GM23338 (cell line): ENCODE data around the gene GGN. TPM values are rescaled to one million over a fixed set of nuclear protein-coding genes. Genes with fewer than 3 reads are reported as not detected.

Source experiments
- ATAC-seq: fragments of 200-7000 bp; cut with Tn5 transposase; 3 replicates; pipeline ENCODE4 v1.9.1; 2020
- DNase-seq: peaks from one replicate; pipeline ENCODE4 v3.0.0-alpha.2; 2015; ENCODE audit warnings: low spot score
- H2AFZ ChIP-seq: fragments of 200-600 bp; sonication (generic); 2 replicates; pipeline ENCODE4 v1.8.0; 2016; ENCODE audit warnings: antibody characterized with exemption, mild to moderate bottlenecking, moderate library complexity
- H3F3A ChIP-seq: fragments of 200-600 bp; sonication (generic); replicated peaks from 2 replicates; pipeline ENCODE4 v1.8.0; 2017; ENCODE audit warnings: antibody characterized with exemption, mixed run types, low read depth
- H3K27ac ChIP-seq: fragments of 200-600 bp; sonication (generic); 2 replicates; pipeline ENCODE4 v1.6.1; 2016; ENCODE audit warnings: low read depth
- H3K27me3 ChIP-seq: fragments of 200-600 bp; sonication (generic); 2 replicates; pipeline ENCODE4 v1.8.0; 2016; ENCODE audit warnings: mild to moderate bottlenecking, mixed run types, moderate library complexity; ENCODE audit not compliant: insufficient read depth
- H3K36me3 ChIP-seq: fragments of 200-600 bp; sonication (generic); 2 replicates; pipeline ENCODE4 v1.8.0; 2016; ENCODE audit warnings: mild to moderate bottlenecking; ENCODE audit not compliant: insufficient read depth
- H3K4me1 ChIP-seq: fragments of 200-600 bp; sonication (generic); 2 replicates; pipeline ENCODE4 v1.8.0; 2016; ENCODE audit warnings: mild to moderate bottlenecking, moderate library complexity; ENCODE audit not compliant: insufficient read depth
- H3K4me2 ChIP-seq: fragments of 200-600 bp; sonication (generic); 2 replicates; pipeline ENCODE4 v1.7.1; 2017; ENCODE audit warnings: mixed run types
- H3K4me3 ChIP-seq: fragments of 200-600 bp; sonication (generic); 2 replicates; pipeline ENCODE4 v1.6.1; 2016; ENCODE audit warnings: mixed run types
- H3K79me2 ChIP-seq: fragments of 200-600 bp; sonication (generic); replicated peaks from 2 replicates; pipeline ENCODE4 v1.8.0; 2017; ENCODE audit warnings: mild to moderate bottlenecking; ENCODE audit not compliant: insufficient read depth
- H3K9me2 ChIP-seq: fragments of 200-600 bp; sonication (generic); 2 replicates; pipeline ENCODE4 v1.8.0; 2017; ENCODE audit not compliant: insufficient read depth
- H4K20me1 ChIP-seq: fragments of 200-600 bp; sonication (generic); replicated peaks from 2 replicates; pipeline ENCODE4 v1.8.0; 2017; ENCODE audit warnings: mild to moderate bottlenecking; ENCODE audit not compliant: insufficient read depth
- H3K27ac Mint-ChIP-seq: 2 replicates; pipeline ENCODE4 v1.8.0; 2020; ENCODE audit warnings: inconsistent platforms, mild to moderate bottlenecking, moderate library complexity, mixed read lengths
- H3K27me3 Mint-ChIP-seq: 3 replicates; pipeline ENCODE4 v1.8.0; 2022; ENCODE audit warnings: low read depth, mild to moderate bottlenecking, moderate library complexity, mixed read lengths, inconsistent platforms; ENCODE audit not compliant: insufficient read depth, poor library complexity
- H3K36me3 Mint-ChIP-seq: 3 replicates; pipeline ENCODE4 v1.8.0; 2021; ENCODE audit warnings: low read depth, mild to moderate bottlenecking, inconsistent platforms, moderate library complexity, mixed read lengths
- H3K4me1 Mint-ChIP-seq: 3 replicates; pipeline ENCODE4 v1.8.0; 2020; ENCODE audit warnings: mild to moderate bottlenecking, inconsistent platforms, mixed read lengths
- H3K4me3 Mint-ChIP-seq: 3 replicates; pipeline ENCODE4 v1.8.0; 2021; ENCODE audit warnings: moderate library complexity, mild to moderate bottlenecking, inconsistent platforms, mixed read lengths
- H3K9me3 Mint-ChIP-seq: 3 replicates; pipeline ENCODE4 v1.8.0; 2020; ENCODE audit warnings: moderate library complexity, mild to moderate bottlenecking, inconsistent platforms, mixed read lengths
- CREB1 ChIP-seq: fragments of 250-450 bp; sonication (Bioruptor Pico); IDR thresholded peaks from 2 replicates; pipeline ENCODE4 v1.5.0; 2020; ENCODE audit warnings: low read depth, mild to moderate bottlenecking, moderate library complexity
- EZH2 ChIP-seq: fragments of 200-600 bp; sonication (generic); IDR thresholded peaks from one replicate; pipeline ENCODE4 v1.8.0; 2017; ENCODE audit warnings: antibody characterized with exemption, mild to moderate bottlenecking, low read depth; ENCODE audit not compliant: unreplicated experiment
- EZH2phosphoT487 ChIP-seq: fragments of 200-600 bp; sonication (generic); IDR thresholded peaks from one replicate; pipeline ENCODE4 v1.8.1; 2018; ENCODE audit warnings: antibody characterized with exemption; ENCODE audit not compliant: unreplicated experiment
- JUNB ChIP-seq: IDR thresholded peaks from one replicate; pipeline ENCODE4 v1.6.1; 2016; ENCODE audit warnings: antibody characterized with exemption; ENCODE audit not compliant: unreplicated experiment
- NANOG ChIP-seq: IDR thresholded peaks from 2 replicates; pipeline ENCODE4 v1.6.1; 2016; ENCODE audit warnings: antibody characterized with exemption, borderline replicate concordance
- POLR2AphosphoS5 ChIP-seq: IDR thresholded peaks from 2 replicates; pipeline ENCODE4 v1.6.1; 2016; ENCODE audit warnings: antibody characterized with exemption, low read depth
- REST ChIP-seq: IDR thresholded peaks from one replicate; pipeline ENCODE4 v1.6.1; 2018; ENCODE audit warnings: antibody characterized with exemption; ENCODE audit not compliant: unreplicated experiment
- STAT1 ChIP-seq: IDR thresholded peaks from one replicate; pipeline ENCODE4 v1.6.1; 2016; ENCODE audit warnings: antibody characterized with exemption; ENCODE audit not compliant: unreplicated experiment
- ZNF114 ChIP-seq: fragments of 250-450 bp; sonication (Bioruptor Pico); IDR thresholded peaks from 2 replicates; pipeline ENCODE4 v1.5.0; 2020; ENCODE audit warnings: mild to moderate bottlenecking, moderate library complexity
- ZNF331 ChIP-seq: fragments of 250-450 bp; sonication (Bioruptor Pico); IDR thresholded peaks from 2 replicates; pipeline ENCODE4 v1.5.0; 2020; ENCODE audit warnings: low read depth, mild to moderate bottlenecking, moderate library complexity
- polyA plus RNA-seq: library from polyadenylated mRNA; unstranded; fragments of >200 nt; fragmentation: Nextera tagmentation; extraction: Ambion mirVana; gene quantifications from 2 replicates; pipeline ENCODE4 v1.2.1, GENCODE V29; 2016
- total RNA-seq: library from RNA; depleted of rRNA; stranded (reverse); fragments of >200 nt; shearing (Covaris generic); gene quantifications from 2 replicates; pipeline ENCODE4 v1.2.3, GENCODE V29; 2014
- TF ChIP-seq, protein P1 (sequence below): IDR thresholded peaks from 2 replicates; pipeline ENCODE4 v1.6.1; 2016; ENCODE audit warnings: antibody characterized with exemption
- TF ChIP-seq, protein P2 (sequence below): fragments of 250-450 bp; sonication (Bioruptor Pico); IDR thresholded peaks from 2 replicates; pipeline ENCODE4 v1.5.0; 2020; ENCODE audit warnings: mild to moderate bottlenecking, moderate library complexity
- TF ChIP-seq, protein P3 (sequence below), 2 experiments: fragments of 200-600 bp in 1 of 2; sonication (generic) in 1 of 2; conservative IDR thresholded peaks; 2 replicates each; pipeline versions ENCODE4 v1.5.1 to v1.6.1; 2016 to 2017; ENCODE audit warnings: antibody characterized with exemption in 2 of 2, low read depth in 2 of 2, mild to moderate bottlenecking in 2 of 2, moderate library complexity in 1 of 2

The GGN gene
- total and polyA plus RNA-seq, 2 experiments from 2014 or later, result 0.14 to 1.5 TPM

GRCh38 chr19:38409631-38410133 is 21.8 kb upstream of the GGN start:
- Mint-ChIP-seq H3K27me3 (peaks cover 11% of the 10 kb centered on the region), H3K9me3 (no peaks in the 10 kb centered on the region), H3K27ac (no peak overlapping the region), H3K4me1 (no peaks in the 10 kb centered on the region; the same call in 2 of the 3 replicates), H3K4me3 (no peak overlapping the region), H3K36me3 (peaks cover 3% of the 10 kb centered on the region; the same call in 1 of the 3 replicates)
- TF ChIP-seq REST, result no peak
- TF ChIP-seq, protein P1, sequence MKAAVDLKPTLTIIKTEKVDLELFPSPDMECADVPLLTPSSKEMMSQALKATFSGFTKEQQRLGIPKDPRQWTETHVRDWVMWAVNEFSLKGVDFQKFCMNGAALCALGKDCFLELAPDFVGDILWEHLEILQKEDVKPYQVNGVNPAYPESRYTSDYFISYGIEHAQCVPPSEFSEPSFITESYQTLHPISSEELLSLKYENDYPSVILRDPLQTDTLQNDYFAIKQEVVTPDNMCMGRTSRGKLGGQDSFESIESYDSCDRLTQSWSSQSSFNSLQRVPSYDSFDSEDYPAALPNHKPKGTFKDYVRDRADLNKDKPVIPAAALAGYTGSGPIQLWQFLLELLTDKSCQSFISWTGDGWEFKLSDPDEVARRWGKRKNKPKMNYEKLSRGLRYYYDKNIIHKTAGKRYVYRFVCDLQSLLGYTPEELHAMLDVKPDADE, result no peak
- TF ChIP-seq, protein P2, sequence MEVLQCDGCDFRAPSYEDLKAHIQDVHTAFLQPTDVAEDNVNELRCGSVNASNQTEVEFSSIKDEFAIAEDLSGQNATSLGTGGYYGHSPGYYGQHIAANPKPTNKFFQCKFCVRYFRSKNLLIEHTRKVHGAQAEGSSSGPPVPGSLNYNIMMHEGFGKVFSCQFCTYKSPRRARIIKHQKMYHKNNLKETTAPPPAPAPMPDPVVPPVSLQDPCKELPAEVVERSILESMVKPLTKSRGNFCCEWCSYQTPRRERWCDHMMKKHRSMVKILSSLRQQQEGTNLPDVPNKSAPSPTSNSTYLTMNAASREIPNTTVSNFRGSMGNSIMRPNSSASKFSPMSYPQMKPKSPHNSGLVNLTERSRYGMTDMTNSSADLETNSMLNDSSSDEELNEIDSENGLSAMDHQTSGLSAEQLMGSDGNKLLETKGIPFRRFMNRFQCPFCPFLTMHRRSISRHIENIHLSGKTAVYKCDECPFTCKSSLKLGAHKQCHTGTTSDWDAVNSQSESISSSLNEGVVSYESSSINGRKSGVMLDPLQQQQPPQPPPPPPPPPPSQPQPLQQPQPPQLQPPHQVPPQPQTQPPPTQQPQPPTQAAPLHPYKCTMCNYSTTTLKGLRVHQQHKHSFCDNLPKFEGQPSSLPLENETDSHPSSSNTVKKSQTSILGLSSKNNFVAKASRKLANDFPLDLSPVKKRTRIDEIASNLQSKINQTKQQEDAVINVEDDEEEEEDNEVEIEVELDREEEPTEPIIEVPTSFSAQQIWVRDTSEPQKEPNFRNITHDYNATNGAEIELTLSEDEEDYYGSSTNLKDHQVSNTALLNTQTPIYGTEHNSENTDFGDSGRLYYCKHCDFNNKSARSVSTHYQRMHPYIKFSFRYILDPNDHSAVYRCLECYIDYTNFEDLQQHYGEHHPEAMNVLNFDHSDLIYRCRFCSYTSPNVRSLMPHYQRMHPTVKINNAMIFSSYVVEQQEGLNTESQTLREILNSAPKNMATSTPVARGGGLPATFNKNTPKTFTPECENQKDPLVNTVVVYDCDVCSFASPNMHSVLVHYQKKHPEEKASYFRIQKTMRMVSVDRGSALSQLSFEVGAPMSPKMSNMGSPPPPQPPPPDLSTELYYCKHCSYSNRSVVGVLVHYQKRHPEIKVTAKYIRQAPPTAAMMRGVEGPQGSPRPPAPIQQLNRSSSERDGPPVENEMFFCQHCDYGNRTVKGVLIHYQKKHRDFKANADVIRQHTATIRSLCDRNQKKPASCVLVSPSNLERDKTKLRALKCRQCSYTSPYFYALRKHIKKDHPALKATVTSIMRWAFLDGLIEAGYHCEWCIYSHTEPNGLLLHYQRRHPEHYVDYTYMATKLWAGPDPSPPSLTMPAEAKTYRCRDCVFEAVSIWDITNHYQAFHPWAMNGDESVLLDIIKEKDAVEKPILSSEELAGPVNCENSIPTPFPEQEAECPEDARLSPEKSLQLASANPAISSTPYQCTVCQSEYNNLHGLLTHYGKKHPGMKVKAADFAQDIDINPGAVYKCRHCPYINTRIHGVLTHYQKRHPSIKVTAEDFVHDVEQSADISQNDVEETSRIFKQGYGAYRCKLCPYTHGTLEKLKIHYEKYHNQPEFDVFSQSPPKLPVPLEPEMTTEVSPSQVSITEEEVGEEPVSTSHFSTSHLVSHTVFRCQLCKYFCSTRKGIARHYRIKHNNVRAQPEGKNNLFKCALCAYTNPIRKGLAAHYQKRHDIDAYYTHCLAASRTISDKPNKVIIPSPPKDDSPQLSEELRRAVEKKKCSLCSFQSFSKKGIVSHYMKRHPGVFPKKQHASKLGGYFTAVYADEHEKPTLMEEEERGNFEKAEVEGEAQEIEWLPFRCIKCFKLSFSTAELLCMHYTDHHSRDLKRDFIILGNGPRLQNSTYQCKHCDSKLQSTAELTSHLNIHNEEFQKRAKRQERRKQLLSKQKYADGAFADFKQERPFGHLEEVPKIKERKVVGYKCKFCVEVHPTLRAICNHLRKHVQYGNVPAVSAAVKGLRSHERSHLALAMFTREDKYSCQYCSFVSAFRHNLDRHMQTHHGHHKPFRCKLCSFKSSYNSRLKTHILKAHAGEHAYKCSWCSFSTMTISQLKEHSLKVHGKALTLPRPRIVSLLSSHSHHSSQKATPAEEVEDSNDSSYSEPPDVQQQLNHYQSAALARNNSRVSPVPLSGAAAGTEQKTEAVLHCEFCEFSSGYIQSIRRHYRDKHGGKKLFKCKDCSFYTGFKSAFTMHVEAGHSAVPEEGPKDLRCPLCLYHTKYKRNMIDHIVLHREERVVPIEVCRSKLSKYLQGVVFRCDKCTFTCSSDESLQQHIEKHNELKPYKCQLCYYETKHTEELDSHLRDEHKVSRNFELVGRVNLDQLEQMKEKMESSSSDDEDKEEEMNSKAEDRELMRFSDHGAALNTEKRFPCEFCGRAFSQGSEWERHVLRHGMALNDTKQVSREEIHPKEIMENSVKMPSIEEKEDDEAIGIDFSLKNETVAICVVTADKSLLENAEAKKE (CRISPR knock-in tag), result no peak
- no peak for TF ChIP-seq EZH2
- TF ChIP-seq ZNF331, result no peak
- TF ChIP-seq POLR2AphosphoS5, result no peak
- TF ChIP-seq EZH2phosphoT487, result no peak
- no peak for TF ChIP-seq JUNB
- no peak for TF ChIP-seq STAT1
- no peak for TF ChIP-seq ZNF114
- TF ChIP-seq, protein P3, sequence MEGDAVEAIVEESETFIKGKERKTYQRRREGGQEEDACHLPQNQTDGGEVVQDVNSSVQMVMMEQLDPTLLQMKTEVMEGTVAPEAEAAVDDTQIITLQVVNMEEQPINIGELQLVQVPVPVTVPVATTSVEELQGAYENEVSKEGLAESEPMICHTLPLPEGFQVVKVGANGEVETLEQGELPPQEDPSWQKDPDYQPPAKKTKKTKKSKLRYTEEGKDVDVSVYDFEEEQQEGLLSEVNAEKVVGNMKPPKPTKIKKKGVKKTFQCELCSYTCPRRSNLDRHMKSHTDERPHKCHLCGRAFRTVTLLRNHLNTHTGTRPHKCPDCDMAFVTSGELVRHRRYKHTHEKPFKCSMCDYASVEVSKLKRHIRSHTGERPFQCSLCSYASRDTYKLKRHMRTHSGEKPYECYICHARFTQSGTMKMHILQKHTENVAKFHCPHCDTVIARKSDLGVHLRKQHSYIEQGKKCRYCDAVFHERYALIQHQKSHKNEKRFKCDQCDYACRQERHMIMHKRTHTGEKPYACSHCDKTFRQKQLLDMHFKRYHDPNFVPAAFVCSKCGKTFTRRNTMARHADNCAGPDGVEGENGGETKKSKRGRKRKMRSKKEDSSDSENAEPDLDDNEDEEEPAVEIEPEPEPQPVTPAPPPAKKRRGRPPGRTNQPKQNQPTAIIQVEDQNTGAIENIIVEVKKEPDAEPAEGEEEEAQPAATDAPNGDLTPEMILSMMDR (conservative IDR thresholded peaks at IDR 0.05; ENCODE audit: low read depth in 2 of 2), result no peak
- no peak for TF ChIP-seq NANOG
- no peak for TF ChIP-seq CREB1
- Histone ChIP-seq H3K27me3 (no peaks in the 10 kb centered on the region), H2AFZ (no peak overlapping the region), H4K20me1 (no peaks in the 10 kb centered on the region; the same call in 1 of the 2 replicates), H3K9me2 (no peaks in the 10 kb centered on the region), H3K4me3 (no peak overlapping the region), H3K79me2 (no peaks in the 10 kb centered on the region), H3K27ac (no peak overlapping the region), H3K4me2 (no peak overlapping the region), H3K36me3 (no peaks in the 10 kb centered on the region), H3K4me1 (no peaks in the 10 kb centered on the region), H3F3A (no peaks in the 10 kb centered on the region)
- DNase-seq (no peak), ATAC-seq (no peak)
